Activated naive CD4-positive, alpha-beta T cell treated with anti-CD3 and anti-CD28 coated beads for 36 hours (primary cell): ENCODE measurements around the gene ADGRD1. TPM values are rescaled to one million over a fixed set of nuclear protein-coding genes. Genes with fewer than 3 reads are reported as not detected.

Experiments used
- CTCF ChIA-PET: fragments of 350-600 bp; sonication (Branson Sonifier 250); formaldehyde crosslinking; loops from one replicate; lab custom pipeline; 2021; ENCODE audit warnings: antibody characterized with exemption; lab: Charles Lee
- DNase-seq: peaks from one replicate; pipeline ENCODE4 v3.0.0-alpha.2; 2020
- H3K27ac Mint-ChIP-seq: one replicate; pipeline ENCODE4 v1.8.0; 2021; ENCODE audit warnings: mild to moderate bottlenecking, mixed read lengths
- H3K27me3 Mint-ChIP-seq: one replicate; pipeline ENCODE4 v1.8.0; 2021; ENCODE audit warnings: low read depth, mixed read lengths
- H3K36me3 Mint-ChIP-seq: one replicate; pipeline ENCODE4 v1.8.0; 2021; ENCODE audit warnings: low read depth, mixed read lengths
- H3K4me1 Mint-ChIP-seq: one replicate; pipeline ENCODE4 v1.8.0; 2021; ENCODE audit warnings: low read depth, mixed read lengths
- H3K4me3 Mint-ChIP-seq: one replicate; pipeline ENCODE4 v1.8.0; 2021; ENCODE audit warnings: mild to moderate bottlenecking, moderate library complexity, mixed read lengths
- H3K9me3 Mint-ChIP-seq: one replicate; pipeline ENCODE4 v1.8.0; 2021; ENCODE audit warnings: mixed read lengths
- intact Hi-C: fragments of 100-400 bp; cut with micrococcal nuclease; formaldehyde crosslinking; loops from one replicate; pipeline ENCODE4 v1.15.1; 2023
- total RNA-seq, 2 experiments: library from RNA; stranded (reverse); gene quantifications; one replicate each; pipeline ENCODE4 v1.2.3, GENCODE V29; 2021

The ADGRD1 gene
- total RNA-seq, 2 experiments from 2014 or later, result not detected

- Mint-ChIP-seq H3K9me3 (peaks cover 4% of the 10 kb centered on the region), H3K36me3 (no peaks in the 10 kb centered on the region), H3K27me3 (peaks cover 7% of the 10 kb centered on the region), H3K27ac (no peak overlapping the region), H3K4me3 (no peak overlapping the region), H3K4me1 (no peaks in the 10 kb centered on the region)
- intact Hi-C loops, result no loop called here
- CTCF ChIA-PET, result no interaction called here
- DNase-seq, result no peak
These were observed 237.3 kb downstream of the ADGRD1 start for GRCh38 chr12:131190965-131191364.

Other genes with a start within 250 kb of the ADGRD1 start
- not detected for gene RIMBP2, start 237.6 kb upstream of the ADGRD1 start, total RNA-seq
- 10 to 100 TPM; 10.8 to 13.6 TPM for gene STX2, start 114.7 kb upstream of the ADGRD1 start, total RNA-seq
- 1,000 to 10,000 TPM; 2,370 to 2,418 TPM for gene RAN, start 81.8 kb upstream of the ADGRD1 start, total RNA-seq